Adrenal gland (tissue), 12 donors: ENCODE results near the gene DNAH8. TPM values are rescaled to one million over a fixed set of nuclear protein-coding genes. Genes with fewer than 3 reads are reported as not detected.

Experiments
- DNase-seq, 7 donors: peaks; one replicate each; pipeline ENCODE4 v3.0.0-alpha.2; 2019 to 2020
- H3K27ac ChIP-seq, 5 donors: fragments of 200-600 bp; sonication (generic) in 4 of 5; 1 replicate in 3 of 5; 2 replicates in 2 of 5; pipeline versions ENCODE4 v1.5.1 to v1.8.0; 2016 to 2020; ENCODE audit warnings: mild to moderate bottlenecking in 1 of 5
- H3K27me3 ChIP-seq: fragments of 200-600 bp; 2 replicates; pipeline ENCODE4 v1.8.0; 2021
- H3K36me3 ChIP-seq, 2 donors: fragments of 200-600 bp; replicated peaks in 1 of 2; 1 replicate in 1 of 2; 2 replicates in 1 of 2; pipeline versions ENCODE4 v1.5.1 to v1.8.0; 2018 to 2022
- H3K4me1 ChIP-seq, 2 donors: fragments of 200-600 bp; replicated peaks in 1 of 2; 1 replicate in 1 of 2; 2 replicates in 1 of 2; pipeline versions ENCODE4 v1.5.1 to v1.8.0; 2018 to 2021
- H3K4me3 ChIP-seq, 4 donors: fragments of 200-600 bp; sonication (generic) in 3 of 4; one replicate each; pipeline ENCODE4 v1.5.1; 2016 to 2018
- H3K9me3 ChIP-seq, 3 donors: fragments of 200-600 bp; sonication (generic) in 1 of 3; replicated peaks in 1 of 3; 1 replicate in 2 of 3; 2 replicates in 1 of 3; pipeline versions ENCODE4 v1.5.1 to v1.8.0; 2016 to 2021
- POLR2A ChIP-seq, 2 donors: fragments of 450-650 bp; IDR thresholded peaks; one replicate each; pipeline ENCODE4 v1.6.1; 2017; ENCODE audit warnings: antibody characterized with exemption in 2 of 2, mild to moderate bottlenecking in 2 of 2, moderate library complexity in 1 of 2
- WGBS, 4 donors: extraction: QIAGEN DNeasy Blood & Tissue Kit in 2 of 4; methylation state at CpG; one replicate each; pipeline versions ENCODE4 v1.1.5 to v1.1.7; 2013 to 2017; 5-methylcytosine and 5-hydroxymethylcytosine counted together
- intact Hi-C, 2 donors: fragments of 100-400 bp; cut with DNase I; formaldehyde crosslinking; loops; one replicate each; pipeline versions ENCODE4 v1.14.1 to v1.15.0; 2022 to 2023
- polyA plus RNA-seq, 3 donors: library from polyadenylated mRNA; stranded (reverse); fragments of 200-250 nt in 2 of 3; fragments of 350-450 nt in 1 of 3; fragmentation: Illumina TruSeq in 1 of 3; extraction: RNeasy Lipid Tissue Mini Kit (QIAGEN cat#74804) in 1 of 3; gene quantifications; one replicate each; pipeline ENCODE4 v1.2.3, GENCODE V29; 2013 to 2014
- small RNA-seq, 2 donors: library from RNA; depleted of rRNA; stranded (forward); fragments of <200 nt; gene quantifications; one replicate each; pipeline ENCODE3, GENCODE V24; 2016
- total RNA-seq, 9 donors: library from RNA; depleted of rRNA in 4 of 9; stranded (reverse); fragments of >200 nt in 4 of 9; fragments of 120-200 nt in 1 of 9; fragmentation: NEBNext Ultra II Directional in 1 of 9; extraction: Animal tissue kit (Norgen Biotek cat#: 25700) in 1 of 9; gene quantifications; one replicate each; pipeline versions ENCODE4 v1.1.0 to v1.2.4, GENCODE V29; 2013 to 2023
- TF ChIP-seq, protein P1 (sequence below), 6 experiments: fragments of 450-650 bp in 4 of 6; fragments of 200-600 bp in 2 of 6; sonication (generic) in 1 of 6; IDR thresholded peaks; 1 replicate in 5 of 6; 2 replicates in 1 of 6; pipeline versions ENCODE4 v1.5.1 to v1.8.0; 2016 to 2021; ENCODE audit warnings: antibody characterized with exemption in 6 of 6, mild to moderate bottlenecking in 2 of 6, moderate library complexity in 1 of 6
- donor health status: healthy with polysubstance abuse.
- donor health status: Bipolar disorder and iron deficiency.
- donor health status: DM: yes; HTN: yes; CAD: no.
- donor health status: DM: no; HTN: no; CAD: no.
- donor health status: DM: no; HTN: no; CAD: no.
- donor health status: DM: yes; HTN: yes; CAD: no.

The DNAH8 gene
- total and polyA plus RNA-seq, 12 donors = under 0.01 to 0.02 TPM; not detected in 10

DNA sequence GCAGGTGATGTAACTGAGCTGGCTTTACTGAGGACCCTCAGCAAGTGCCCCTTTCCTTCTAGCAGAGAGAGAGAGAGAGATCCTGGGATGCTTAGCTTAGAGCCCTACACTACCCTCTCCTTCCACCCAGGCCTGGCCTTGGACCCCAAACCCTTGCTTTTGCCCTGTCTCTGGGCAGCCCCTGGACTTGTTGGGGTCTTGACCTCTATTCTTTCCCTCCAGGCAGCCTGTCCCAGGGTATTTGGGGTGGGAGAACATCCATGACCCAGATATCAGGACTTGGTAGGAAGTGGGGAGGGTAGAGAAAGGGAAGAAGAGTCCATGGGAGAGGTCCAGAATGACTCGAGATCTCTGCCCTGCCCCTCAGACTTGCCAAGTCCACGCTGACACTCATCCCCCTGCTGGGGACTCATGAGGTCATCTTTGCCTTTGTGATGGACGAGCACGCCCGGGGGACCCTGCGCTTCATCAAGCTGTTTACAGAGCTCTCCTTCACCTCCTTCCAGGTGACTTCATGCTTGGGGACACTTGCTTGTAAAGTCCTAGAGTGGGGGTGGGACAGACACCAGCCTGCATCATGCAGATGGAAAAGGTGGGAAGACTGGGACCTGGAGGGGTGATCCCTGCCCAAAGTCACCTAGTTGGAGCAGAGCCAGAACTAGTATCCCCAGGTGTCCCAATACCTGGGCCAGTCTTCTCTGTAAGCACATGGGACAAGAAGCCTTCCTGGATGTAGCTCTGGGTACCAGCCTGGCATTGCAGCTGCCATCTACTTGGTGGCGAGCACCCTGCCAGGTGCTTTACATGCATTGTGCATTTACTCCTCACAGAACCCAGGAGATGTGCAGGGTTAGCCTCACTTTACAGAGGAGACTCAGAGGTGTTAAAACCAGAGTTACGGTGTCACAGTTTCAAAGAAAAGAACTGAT lies 364.4 kb downstream of the DNAH8 start:
- WGBS, 4 donors = 83 to 88% (median 84%) methylated on average over 8 of the region's 8 CpGs
- Histone ChIP-seq H3K9me3 (no peaks in the 10 kb centered on the region), H3K4me1 (no peaks in the 10 kb centered on the region), H3K4me3 (no peak overlapping the region), H3K27ac (no peak overlapping the region), H3K27me3 (no peaks in the 10 kb centered on the region), H3K36me3 (no peaks in the 10 kb centered on the region)
- intact Hi-C loops = no loop called here
- no peak for DNase-seq
- TF ChIP-seq, protein P1, sequence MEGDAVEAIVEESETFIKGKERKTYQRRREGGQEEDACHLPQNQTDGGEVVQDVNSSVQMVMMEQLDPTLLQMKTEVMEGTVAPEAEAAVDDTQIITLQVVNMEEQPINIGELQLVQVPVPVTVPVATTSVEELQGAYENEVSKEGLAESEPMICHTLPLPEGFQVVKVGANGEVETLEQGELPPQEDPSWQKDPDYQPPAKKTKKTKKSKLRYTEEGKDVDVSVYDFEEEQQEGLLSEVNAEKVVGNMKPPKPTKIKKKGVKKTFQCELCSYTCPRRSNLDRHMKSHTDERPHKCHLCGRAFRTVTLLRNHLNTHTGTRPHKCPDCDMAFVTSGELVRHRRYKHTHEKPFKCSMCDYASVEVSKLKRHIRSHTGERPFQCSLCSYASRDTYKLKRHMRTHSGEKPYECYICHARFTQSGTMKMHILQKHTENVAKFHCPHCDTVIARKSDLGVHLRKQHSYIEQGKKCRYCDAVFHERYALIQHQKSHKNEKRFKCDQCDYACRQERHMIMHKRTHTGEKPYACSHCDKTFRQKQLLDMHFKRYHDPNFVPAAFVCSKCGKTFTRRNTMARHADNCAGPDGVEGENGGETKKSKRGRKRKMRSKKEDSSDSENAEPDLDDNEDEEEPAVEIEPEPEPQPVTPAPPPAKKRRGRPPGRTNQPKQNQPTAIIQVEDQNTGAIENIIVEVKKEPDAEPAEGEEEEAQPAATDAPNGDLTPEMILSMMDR (IDR thresholded peaks at IDR 0.05) = no peak
- TF ChIP-seq POLR2A (IDR thresholded peaks at IDR 0.05) = no peak

Small RNA genes lying within 50 kb of the gene (small RNA-seq; reads per million reads assigned to genes)
- gene AL034345.1 (0 reads per million in 2 donors), gene RF00393 (0 to 0.12 reads per million in 2 donors)

Other genes with a start within 250 kb of the DNAH8 start
- gene BTBD9, start 75.4 kb upstream of the DNAH8 start, total RNA-seq = 10 to 100 TPM in 8 of 9 donors, 1 to 10 TPM in 1; 8.9 to 29.6 (median 19.5) TPM
- gene BTBD9, start 75.4 kb upstream of the DNAH8 start, polyA plus RNA-seq = 10 to 100 TPM in 1 of 3 donors, 1 to 10 TPM in 2; 2.4 to 13.2 (median 4.7) TPM
- gene GLO1, start 12.2 kb upstream of the DNAH8 start, total RNA-seq = 100 to 1,000 TPM in 4 of 9 donors, 10 to 100 TPM in 5; 61.4 to 154 (median 98.4) TPM
- 100 to 1,000 TPM in 1 of 3 donors, 10 to 100 TPM in 2; 44.6 to 174 (median 61.3) TPM for gene GLO1, start 12.2 kb upstream of the DNAH8 start, polyA plus RNA-seq